HepG2 (cell line): ENCODE measurements around the gene NECTIN2. TPM values are rescaled to one million over a fixed set of nuclear protein-coding genes. Genes with fewer than 3 reads are reported as not detected.
A peak's percentile ranks its signal among the peaks of the same experiment; 100 is the strongest.

Source experiments
- BCL3 ChIP-seq: sonication (generic); formaldehyde crosslinking; IDR thresholded peaks from 2 replicates; pipeline ENCODE4 v1.5.1; 2020; ENCODE audit warnings: mild to moderate bottlenecking, missing genetic modification reagents, moderate library complexity
- FOXA1 ChIP-seq, 2 experiments: fragments of 450-650 bp in 1 of 2; sonication (generic) in 1 of 2; formaldehyde crosslinking in 1 of 2; IDR thresholded peaks; 2 replicates each; pipeline versions ENCODE4 v1.4.0 to v1.6.1; 2016 to 2020; ENCODE audit warnings: missing genetic modification reagents in 1 of 2
- FOXK2 ChIP-seq: fragments of 450-650 bp; IDR thresholded peaks from 2 replicates; pipeline ENCODE4 v1.6.1; 2016
- HDAC6 ChIP-seq: fragments of 200-600 bp; sonication (generic); IDR thresholded peaks from 2 replicates; pipeline ENCODE4 v1.7.0; 2017; ENCODE audit warnings: mild to moderate bottlenecking, antibody characterized with exemption, low read length, low read depth
- MBD4 ChIP-seq: IDR thresholded peaks from 2 replicates; pipeline ENCODE4 v1.6.1; 2012; ENCODE audit warnings: low read length, inconsistent platforms, borderline replicate concordance
- MED1 ChIP-seq: sonication (generic); formaldehyde crosslinking; IDR thresholded peaks from 2 replicates; pipeline ENCODE4 v1.4.0; 2020; ENCODE audit warnings: missing genetic modification reagents
- MXD1 ChIP-seq: sonication (generic); formaldehyde crosslinking; IDR thresholded peaks from 2 replicates; pipeline ENCODE4 v1.4.0; 2020; ENCODE audit warnings: mild to moderate bottlenecking, missing genetic modification reagents
- MXD3 ChIP-seq: IDR thresholded peaks from 2 replicates; pipeline ENCODE4 v1.6.1; 2016; ENCODE audit warnings: mild to moderate bottlenecking, missing biosample characterization, missing genetic modification reagents
- NFIB ChIP-seq: sonication (generic); formaldehyde crosslinking; IDR thresholded peaks from 2 replicates; pipeline ENCODE4 v1.9.0; 2021; ENCODE audit warnings: missing genetic modification reagents, mild to moderate bottlenecking, borderline replicate concordance
- PPARG ChIP-seq: conservative IDR thresholded peaks from 2 replicates; pipeline ENCODE4 v1.6.1; 2016; ENCODE audit warnings: missing biosample characterization, missing genetic modification reagents
- SMAD1 ChIP-seq: sonication (generic); formaldehyde crosslinking; IDR thresholded peaks from 2 replicates; pipeline ENCODE4 v1.4.0; 2020; ENCODE audit warnings: missing genetic modification reagents, low read depth, mild to moderate bottlenecking, borderline replicate concordance
- SP1 ChIP-seq, 2 experiments: fragments of 450-650 bp in 1 of 2; sonication (generic) in 1 of 2; formaldehyde crosslinking in 1 of 2; IDR thresholded peaks; 2 replicates each; pipeline versions ENCODE4 v1.4.0 to v1.6.1; 2016 to 2020; ENCODE audit warnings: missing genetic modification reagents in 1 of 2
- TEAD3 ChIP-seq: optimal IDR thresholded peaks from 2 replicates; pipeline ENCODE3; 2016; ENCODE audit warnings: borderline replicate concordance
- TFE3 ChIP-seq: IDR thresholded peaks from 2 replicates; pipeline ENCODE4 v1.6.1; 2016
- THAP9 ChIP-seq: sonication (generic); formaldehyde crosslinking; IDR thresholded peaks from 2 replicates; pipeline ENCODE4; 2020; ENCODE audit warnings: missing genetic modification reagents, mild to moderate bottlenecking, borderline replicate concordance
- THYN1 ChIP-seq: sonication (generic); formaldehyde crosslinking; IDR thresholded peaks from 2 replicates; pipeline ENCODE4 v1.8.1; 2023; ENCODE audit warnings: low read depth, mild to moderate bottlenecking, moderate library complexity, missing genetic modification reagents, borderline replicate concordance
- ZFP36L1 ChIP-seq: sonication (generic); formaldehyde crosslinking; IDR thresholded peaks from 2 replicates; pipeline ENCODE4 v1.8.0; 2022; ENCODE audit warnings: mild to moderate bottlenecking, missing genetic modification reagents, moderate library complexity
- ZFX ChIP-seq: sonication (generic); formaldehyde crosslinking; IDR thresholded peaks from 2 replicates; pipeline ENCODE4 v1.4.0; 2020; ENCODE audit warnings: mild to moderate bottlenecking, low read depth, missing genetic modification reagents, moderate library complexity
- ZFY ChIP-seq: sonication (generic); formaldehyde crosslinking; IDR thresholded peaks from 2 replicates; pipeline ENCODE4 v1.4.0; 2020; ENCODE audit warnings: missing genetic modification reagents
- ZNF382 ChIP-seq: sonication (generic); formaldehyde crosslinking; IDR thresholded peaks from 2 replicates; pipeline ENCODE4 v1.5.0; 2020; ENCODE audit warnings: missing genetic modification reagents, mild to moderate bottlenecking, borderline replicate concordance
- ZNF432 ChIP-seq: sonication (generic); formaldehyde crosslinking; IDR thresholded peaks from 2 replicates; pipeline ENCODE4 v1.5.0; 2020; ENCODE audit warnings: missing genetic modification reagents, mild to moderate bottlenecking, borderline replicate concordance
- ZNF451 ChIP-seq: sonication (generic); formaldehyde crosslinking; IDR thresholded peaks from 2 replicates; pipeline ENCODE4 v1.5.0; 2020; ENCODE audit warnings: mild to moderate bottlenecking, missing genetic modification reagents
- ZNF607 ChIP-seq: sonication (generic); formaldehyde crosslinking; IDR thresholded peaks from 2 replicates; pipeline ENCODE4 v1.5.1; 2020; ENCODE audit warnings: missing genetic modification reagents, mild to moderate bottlenecking, borderline replicate concordance
- polyA plus RNA-seq, 8 experiments: library from polyadenylated mRNA; depleted of rRNA in 3 of 8; stranded (reverse) in 7 of 8; unstranded in 1 of 8; fragments of >200 nt; fragmentation: Illumina TruSeq in 4 of 8; extraction: Trizol in 4 of 8; gene quantifications; 2 replicates each; pipeline versions ENCODE4 v1.2.1 to v1.2.3, GENCODE V29; 2011 to 2016; ENCODE audit warnings: low read depth in 4 of 8, missing spikeins in 1 of 8, mixed read lengths in 1 of 8; ENCODE audit not compliant: insufficient read depth in 1 of 8
- total RNA-seq, 5 experiments: library from RNA; depleted of rRNA; stranded (reverse); fragments of >200 nt; fragmentation: Illumina TruSeq; extraction: Trizol; gene quantifications; 2 replicates each; pipeline ENCODE4 v1.2.3, GENCODE V29; 2016; ENCODE audit warnings: low read depth in 1 of 5

The NECTIN2 gene
- total and polyA plus RNA-seq, 2 of the 13 experiments (the other 11 are each of a cell fraction or from before 2014, with no cell fraction given): 75.4 to 114 TPM

GRCh38 chr19:44856421-44857083 is 10.5 kb downstream of the NECTIN2 start (continued):
- no peak for TF ChIP-seq THAP9
- TF ChIP-seq THYN1 (CRISPR knock-in tag): no peak
- no peak for TF ChIP-seq FOXA1 (IDR thresholded peaks at IDR 0.05)
- peak; percentile 83 for TF ChIP-seq FOXA1 (CRISPR knock-in tag; IDR thresholded peaks at IDR 0.05)
- TF ChIP-seq SP1 (IDR thresholded peaks at IDR 0.05): no peak
- TF ChIP-seq SP1 (CRISPR knock-in tag; IDR thresholded peaks at IDR 0.05): no peak
- TF ChIP-seq NFIB (CRISPR knock-in tag): no peak
- no peak for TF ChIP-seq ZNF382 (CRISPR knock-in tag)
- no peak for TF ChIP-seq BCL3 (CRISPR knock-in tag)
- no peak for TF ChIP-seq SMAD1
- no peak for TF ChIP-seq MXD1 (CRISPR knock-in tag)
- TF ChIP-seq MED1 (CRISPR knock-in tag): peak; percentile 60
- TF ChIP-seq ZNF432 (CRISPR knock-in tag): no peak
- TF ChIP-seq ZNF451 (CRISPR knock-in tag): no peak
- TF ChIP-seq TFE3 (CRISPR knock-in tag): 0 out of 2 replicates have a peak, but pooled peaks have one; percentile 19
- TF ChIP-seq ZNF607 (CRISPR knock-in tag): peak; percentile 23; the same call in 1 of the 2 replicates
- no peak for TF ChIP-seq MBD4
- TF ChIP-seq MXD3 (CRISPR knock-in tag): no peak
- peak; percentile 60 for TF ChIP-seq ZFY (CRISPR knock-in tag)
- TF ChIP-seq HDAC6: no peak
- no peak for TF ChIP-seq FOXK2
- peak; percentile 58 for TF ChIP-seq TEAD3 (CRISPR knock-in tag)
- no peak for TF ChIP-seq ZFP36L1 (CRISPR knock-in tag)
- TF ChIP-seq ZFX (CRISPR knock-in tag): peak; percentile 77
- TF ChIP-seq PPARG (CRISPR knock-in tag): no peak
